GM12864 (cell line): Measurements from ENCODE around the gene EXOSC6.
"Not testable (repeated sequence)": the region's sequence is repeated elsewhere in the genome, so short reads cannot be mapped to it uniquely, and the experiment has no call there.

Source experiments
- DNase-seq: peaks from one replicate; pipeline ENCODE4 v3.0.0-alpha.2; 2011; ENCODE audit warnings: low read depth
- H3K4me3 ChIP-seq: 2 replicates; pipeline ENCODE4 v1.5.1; 2011; ENCODE audit warnings: mild to moderate bottlenecking, low read depth, low read length, control low read depth
- TF ChIP-seq, protein P1 (sequence below): IDR thresholded peaks from 2 replicates; pipeline ENCODE4 v1.5.1; 2011; ENCODE audit warnings: low read depth, mild to moderate bottlenecking, moderate library complexity, low read length, control low read depth, inconsistent platforms; ENCODE audit errors: missing control alignments

The EXOSC6 gene

DNA sequence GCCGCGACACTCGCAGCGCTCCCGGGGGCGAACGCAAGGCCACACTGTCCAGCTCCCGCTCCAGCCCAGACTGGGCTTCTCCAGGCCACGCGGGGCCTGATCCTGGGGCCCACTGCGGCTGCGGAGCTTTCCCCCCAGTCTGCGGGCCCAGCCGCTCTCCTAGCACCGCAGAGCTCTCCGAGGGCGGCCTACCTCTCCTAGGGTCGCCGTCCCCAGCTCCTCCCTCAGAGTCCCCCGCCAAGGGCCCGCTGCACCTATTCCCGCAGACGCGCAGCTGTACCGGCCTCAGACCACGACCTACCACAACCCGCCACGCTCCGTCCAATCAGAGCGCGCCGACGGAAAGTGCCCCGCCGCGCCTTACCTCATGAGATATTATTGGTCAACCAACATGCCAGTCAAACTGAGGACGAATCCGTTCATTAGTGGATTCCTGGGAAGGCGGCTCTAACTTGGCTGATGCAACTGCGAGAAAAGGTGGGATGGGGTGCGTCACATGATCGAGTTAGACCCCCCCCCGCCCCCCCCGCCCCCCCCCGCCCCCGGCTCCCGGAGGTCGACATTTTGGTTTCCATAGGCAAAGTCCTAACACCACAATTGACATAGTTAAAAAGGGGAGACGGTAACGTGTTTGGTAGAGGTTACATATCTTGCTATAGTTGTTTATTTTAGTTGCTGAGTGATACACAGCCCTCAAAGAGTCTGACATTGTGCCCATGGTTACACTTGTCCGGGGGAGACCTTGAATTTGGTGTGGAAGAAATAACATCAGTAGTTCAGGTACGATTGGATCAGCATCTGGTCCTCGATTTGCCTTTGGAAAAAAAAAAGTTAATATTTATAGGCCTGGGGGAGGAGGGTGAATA lies 37.7 kb upstream of the EXOSC6 start, which contains the start of gene AARS1:
Gene AARS1 (minus strand): TSS at position 278 of the 866 bp plus-strand sequence. CDS start 6,743 bp downstream, outside the sequence.
- TF ChIP-seq, protein P1, sequence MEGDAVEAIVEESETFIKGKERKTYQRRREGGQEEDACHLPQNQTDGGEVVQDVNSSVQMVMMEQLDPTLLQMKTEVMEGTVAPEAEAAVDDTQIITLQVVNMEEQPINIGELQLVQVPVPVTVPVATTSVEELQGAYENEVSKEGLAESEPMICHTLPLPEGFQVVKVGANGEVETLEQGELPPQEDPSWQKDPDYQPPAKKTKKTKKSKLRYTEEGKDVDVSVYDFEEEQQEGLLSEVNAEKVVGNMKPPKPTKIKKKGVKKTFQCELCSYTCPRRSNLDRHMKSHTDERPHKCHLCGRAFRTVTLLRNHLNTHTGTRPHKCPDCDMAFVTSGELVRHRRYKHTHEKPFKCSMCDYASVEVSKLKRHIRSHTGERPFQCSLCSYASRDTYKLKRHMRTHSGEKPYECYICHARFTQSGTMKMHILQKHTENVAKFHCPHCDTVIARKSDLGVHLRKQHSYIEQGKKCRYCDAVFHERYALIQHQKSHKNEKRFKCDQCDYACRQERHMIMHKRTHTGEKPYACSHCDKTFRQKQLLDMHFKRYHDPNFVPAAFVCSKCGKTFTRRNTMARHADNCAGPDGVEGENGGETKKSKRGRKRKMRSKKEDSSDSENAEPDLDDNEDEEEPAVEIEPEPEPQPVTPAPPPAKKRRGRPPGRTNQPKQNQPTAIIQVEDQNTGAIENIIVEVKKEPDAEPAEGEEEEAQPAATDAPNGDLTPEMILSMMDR = no peak
- H3K4me3 ChIP-seq = peak within 1 kb of the TSS; percentile 64
- DNase-seq = peak; percentile 100

DNA sequence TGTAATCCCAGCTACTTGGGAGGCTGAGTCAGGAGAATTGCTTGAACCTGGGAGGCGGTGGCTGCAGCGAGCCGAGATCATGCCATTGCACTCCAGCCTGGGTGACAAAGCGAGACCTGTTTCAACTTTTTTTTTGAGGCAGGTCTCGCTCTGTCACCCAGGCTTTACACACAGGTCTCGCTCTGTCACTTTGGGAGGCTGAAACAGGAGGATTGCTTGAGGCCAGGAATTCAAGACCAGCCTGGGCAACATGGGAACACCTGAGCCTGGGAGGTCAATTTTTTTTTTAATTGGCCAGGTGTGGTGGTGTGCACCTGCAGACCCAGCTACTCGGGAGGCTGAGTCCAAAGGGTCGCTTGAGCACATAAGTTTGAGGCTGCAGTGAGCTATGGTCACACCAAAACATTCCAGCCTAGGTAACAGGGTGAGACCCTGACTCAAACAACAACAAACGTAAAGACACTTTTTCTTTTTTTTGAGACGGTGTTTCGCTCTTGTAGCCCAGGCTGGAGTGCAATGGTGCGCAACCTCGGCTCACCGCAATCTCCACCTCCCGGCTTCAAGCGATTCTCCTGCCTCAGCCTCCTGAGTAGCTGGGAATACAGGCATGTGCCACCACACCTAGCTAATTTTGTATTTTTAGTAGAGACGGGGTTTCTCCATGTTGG lies 35.7 kb upstream of the EXOSC6 start:
- not testable (repeated sequence) for DNase-seq

DNA sequence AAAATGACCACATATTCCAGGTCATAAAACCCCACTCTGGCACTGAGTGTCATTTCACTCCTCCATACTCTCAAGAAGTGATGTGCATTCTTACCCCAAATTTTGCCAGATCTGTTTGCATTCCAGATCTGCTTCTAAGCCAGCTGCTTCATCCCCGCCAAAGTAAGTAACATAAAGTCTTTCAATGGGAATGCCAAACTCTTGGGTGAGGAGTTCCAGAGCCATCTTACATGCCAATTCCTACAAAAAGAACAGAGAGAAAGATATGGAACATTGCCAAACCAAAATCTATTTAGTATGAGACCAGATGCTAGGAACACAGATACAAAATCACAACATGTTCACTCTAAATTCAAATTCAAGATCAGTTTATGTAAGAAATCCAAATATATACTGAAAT lies 24.7 kb upstream of the EXOSC6 start:
- no peak overlapping the region for H3K4me3 ChIP-seq
- DNase-seq = no peak
- TF ChIP-seq, protein P1 = no peak

More for the DNA sequence above, 35.7 kb upstream of the EXOSC6 start:
- peak overlapping the region; percentile 64 for H3K4me3 ChIP-seq

DNA sequence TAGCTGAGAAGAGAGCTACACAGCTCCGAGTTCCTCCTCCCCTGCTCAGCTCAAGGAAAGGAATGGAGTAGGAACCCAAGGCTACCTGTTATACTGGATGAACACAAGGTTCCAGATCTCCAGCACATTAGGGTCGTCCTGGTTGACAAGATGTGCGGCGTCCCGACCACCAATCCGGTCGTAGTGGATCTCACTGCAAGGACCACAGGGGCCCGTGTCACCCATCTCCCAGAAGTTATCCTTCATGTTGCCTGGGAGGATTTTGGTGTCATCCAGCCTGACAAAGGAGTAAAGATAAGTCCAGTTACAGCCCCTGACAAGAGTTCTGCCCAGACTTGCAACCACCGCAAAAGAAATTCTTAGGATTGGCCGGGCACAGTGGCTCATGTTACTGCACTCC lies 20.0 kb upstream of the EXOSC6 start:
- TF ChIP-seq, protein P1 = no peak
- DNase-seq = no peak
- H3K4me3 ChIP-seq = no peak overlapping the region

DNA sequence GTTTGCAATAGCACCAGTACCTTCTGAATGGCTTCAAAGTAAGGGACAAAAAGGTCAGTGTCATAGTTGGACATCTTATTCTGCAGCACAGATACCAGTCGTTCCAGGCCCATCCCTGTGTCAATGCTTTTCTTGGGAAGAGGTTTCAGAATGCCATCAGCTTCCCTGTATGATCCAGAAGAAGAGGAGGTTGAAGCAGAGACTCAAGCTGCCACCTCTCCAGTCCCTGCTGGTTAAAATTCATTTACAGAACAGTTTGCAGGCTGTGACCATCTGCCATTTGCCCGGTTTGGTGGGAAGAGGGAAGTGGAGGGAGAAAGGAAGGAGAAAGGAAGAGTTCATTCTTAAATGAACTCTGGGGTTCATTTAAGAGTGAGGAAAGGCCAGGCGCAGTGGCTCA lies 18.4 kb upstream of the EXOSC6 start:
- no peak for DNase-seq
- H3K4me3 ChIP-seq = no peak overlapping the region
- TF ChIP-seq, protein P1 = no peak

DNA sequence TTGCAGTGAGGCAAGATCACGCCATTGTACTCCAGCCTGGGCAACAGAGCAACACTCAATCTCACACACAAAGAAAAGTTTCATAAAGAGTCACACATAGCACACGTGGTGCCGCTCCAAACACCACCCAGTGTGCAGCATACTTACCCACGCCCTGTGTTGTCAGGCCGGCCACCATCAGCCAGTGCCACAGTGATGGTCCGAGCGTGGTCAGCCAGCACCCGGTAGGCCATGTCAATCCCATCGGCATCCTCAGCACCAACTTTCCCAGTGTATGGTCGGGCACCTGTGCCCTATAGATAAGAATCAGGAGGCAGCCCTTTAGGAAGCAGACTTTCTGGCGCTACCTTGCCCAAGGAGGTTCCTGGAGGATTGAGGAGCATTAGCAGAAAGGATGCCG lies 17.7 kb upstream of the EXOSC6 start:
- TF ChIP-seq, protein P1 = no peak
- no peak for DNase-seq
- H3K4me3 ChIP-seq = no peak overlapping the region

DNA sequence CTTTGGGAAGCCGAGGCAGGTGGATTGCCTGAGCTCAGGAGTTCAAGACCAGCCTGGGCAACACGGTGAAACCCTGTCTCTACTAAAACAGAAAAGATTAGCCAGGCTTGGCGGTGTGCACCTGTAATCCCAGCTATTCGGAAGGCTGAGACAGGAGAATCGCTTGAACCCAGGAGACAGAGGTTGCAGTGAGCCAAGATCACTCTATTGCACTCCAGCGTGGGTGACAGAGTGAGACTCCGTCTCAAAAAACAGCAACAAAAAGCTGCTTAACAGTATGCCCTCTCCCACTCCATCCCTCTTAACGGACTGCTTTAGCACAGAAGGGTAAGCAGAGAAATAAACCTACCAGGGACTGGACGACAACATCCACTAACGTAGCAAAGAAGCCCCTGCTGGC lies 16.2 kb upstream of the EXOSC6 start:
- H3K4me3 ChIP-seq, DNase-seq: not testable (repeated sequence)

DNA sequence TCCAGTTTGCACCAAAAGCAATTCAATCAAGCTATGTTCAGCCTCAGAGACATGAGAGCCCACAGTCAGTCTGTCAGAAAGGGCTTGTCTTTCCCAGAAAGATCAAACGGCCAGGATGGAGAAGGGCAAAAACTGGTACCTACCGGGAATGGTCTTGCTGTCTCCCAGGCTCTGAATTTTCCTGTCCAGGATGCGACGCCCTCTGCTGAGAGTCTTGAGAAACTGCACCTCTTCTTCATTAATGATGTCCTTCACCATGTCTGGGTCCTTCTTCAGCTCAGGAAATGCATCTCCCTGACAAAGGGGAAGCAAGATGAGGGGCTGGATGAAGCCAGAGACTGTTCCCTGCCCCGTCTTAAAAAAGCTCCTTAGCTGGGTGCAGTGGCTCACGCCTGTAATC lies 15.8 kb upstream of the EXOSC6 start:
- TF ChIP-seq, protein P1 = peak; percentile 78
- DNase-seq = no peak
- H3K4me3 ChIP-seq = no peak overlapping the region

DNA sequence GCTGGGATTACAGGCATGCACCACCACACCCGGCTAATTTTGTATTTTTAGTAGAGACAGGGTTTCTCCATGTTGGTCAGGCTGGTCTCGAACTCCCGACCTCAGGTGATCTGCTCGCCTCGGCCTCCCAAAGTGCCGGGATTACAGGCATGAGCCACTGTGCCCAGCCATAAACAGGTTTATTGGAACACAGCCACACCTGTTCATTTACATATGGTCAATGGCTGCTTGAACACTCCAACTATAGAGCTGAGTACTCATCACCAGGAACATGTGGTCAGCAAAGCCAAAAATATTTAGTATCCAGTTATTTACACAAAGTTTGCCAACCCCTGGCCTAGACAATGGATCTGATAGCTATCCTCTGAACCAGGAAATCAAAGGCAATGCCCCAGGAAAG lies 8.2 kb upstream of the EXOSC6 start:
- not testable (repeated sequence) for H3K4me3 ChIP-seq

More for the DNA sequence above, 8.2 kb upstream of the EXOSC6 start:
- DNase-seq = not testable (repeated sequence)
